Renal pelvis (tissue), 4 donors: ENCODE data around the gene GALK2. TPM values are rescaled to one million over a fixed set of nuclear protein-coding genes. Genes with fewer than 3 reads are reported as not detected.
A peak's percentile ranks its signal among the peaks of the same experiment; 100 is the strongest.
"Not testable (repeated sequence)": the region's sequence is repeated elsewhere in the genome, so short reads cannot be mapped to it uniquely, and the experiment has no call there.

Experiments used
- DNase-seq: peaks from one replicate; pipeline ENCODE4 v3.0.0-alpha.2; 2013
- polyA plus RNA-seq, 3 donors: library from polyadenylated mRNA; unstranded; fragments of 120-200 nt; gene quantifications; one replicate each; pipeline ENCODE4 v1.2.1, GENCODE V29; 2013; ENCODE audit not compliant: insufficient read length in 3 of 3

The GALK2 gene
- polyA plus RNA-seq, 3 donors, result 26.3 to 31.3 (median 26.8) TPM

GRCh38 chr15:49208102-49208501 lies 38.1 kb downstream of the GALK2 start:
- DNase-seq, result not testable (repeated sequence)

- no peak for DNase-seq
Observed at GRCh38 chr15:49212897-49213296, 42.9 kb downstream of the GALK2 start.

- DNase-seq, result peak; percentile 33
Observed at GRCh38 chr15:49215768-49216739, 46.0 kb downstream of the GALK2 start.

GRCh38 chr15:49223536-49224274 lies 53.7 kb downstream of the GALK2 start:
- no peak for DNase-seq

GRCh38 chr15:49225572-49226281 lies 55.7 kb downstream of the GALK2 start:
- DNase-seq, result no peak

- no peak for DNase-seq
Observed at GRCh38 chr15:49227602-49228001, 57.6 kb downstream of the GALK2 start.

GRCh38 chr15:49229922-49230321 lies 59.9 kb downstream of the GALK2 start:
- DNase-seq, result no peak

- DNase-seq, result no peak
Observed at GRCh38 chr15:49232236-49232806, 62.3 kb downstream of the GALK2 start.

GRCh38 chr15:49235446-49236124 lies 65.5 kb downstream of the GALK2 start:
- DNase-seq, result peak; percentile 84

- no peak for DNase-seq
Observed at GRCh38 chr15:49236869-49237268, 66.8 kb downstream of the GALK2 start.

- peak; percentile 80 for DNase-seq
Observed at GRCh38 chr15:49238342-49238741, 68.3 kb downstream of the GALK2 start.

- no peak for DNase-seq
Observed at GRCh38 chr15:49239105-49239504, 69.1 kb downstream of the GALK2 start.

GRCh38 chr15:49242820-49243219 lies 72.8 kb downstream of the GALK2 start:
- no peak for DNase-seq

GRCh38 chr15:49247556-49248110 lies 77.6 kb downstream of the GALK2 start:
- no peak for DNase-seq

- DNase-seq, result no peak
Observed at GRCh38 chr15:49248291-49248690, 78.2 kb downstream of the GALK2 start.

GRCh38 chr15:49255966-49256759 lies 86.1 kb downstream of the GALK2 start:
- no peak for DNase-seq

- DNase-seq, result not testable (repeated sequence)
Observed at GRCh38 chr15:49265117-49265516, 95.1 kb downstream of the GALK2 start.

- DNase-seq, result no peak
Observed at GRCh38 chr15:49265911-49266310, 95.9 kb downstream of the GALK2 start.

- no peak for DNase-seq
Observed at GRCh38 chr15:49270541-49271421, 100.7 kb downstream of the GALK2 start.
